Suprapubic skin (tissue), 3 donors: ENCODE measurements around the gene RSPO1.

Source experiments
- POLR2A ChIP-seq, 2 donors: fragments of 450-650 bp; IDR thresholded peaks; one replicate each; pipeline ENCODE4 v1.6.1; 2017; ENCODE audit warnings: antibody characterized with exemption in 2 of 2, mild to moderate bottlenecking in 2 of 2, moderate library complexity in 2 of 2
- TF ChIP-seq, protein P1 (sequence below), 2 donors: fragments of 200-600 bp in 1 of 2; fragments of 450-650 bp in 1 of 2; sonication (generic) in 1 of 2; IDR thresholded peaks; one replicate each; pipeline ENCODE4 v1.5.1; 2016 to 2019; ENCODE audit warnings: antibody characterized with exemption in 2 of 2, mild to moderate bottlenecking in 1 of 2, moderate library complexity in 1 of 2

DNA sequence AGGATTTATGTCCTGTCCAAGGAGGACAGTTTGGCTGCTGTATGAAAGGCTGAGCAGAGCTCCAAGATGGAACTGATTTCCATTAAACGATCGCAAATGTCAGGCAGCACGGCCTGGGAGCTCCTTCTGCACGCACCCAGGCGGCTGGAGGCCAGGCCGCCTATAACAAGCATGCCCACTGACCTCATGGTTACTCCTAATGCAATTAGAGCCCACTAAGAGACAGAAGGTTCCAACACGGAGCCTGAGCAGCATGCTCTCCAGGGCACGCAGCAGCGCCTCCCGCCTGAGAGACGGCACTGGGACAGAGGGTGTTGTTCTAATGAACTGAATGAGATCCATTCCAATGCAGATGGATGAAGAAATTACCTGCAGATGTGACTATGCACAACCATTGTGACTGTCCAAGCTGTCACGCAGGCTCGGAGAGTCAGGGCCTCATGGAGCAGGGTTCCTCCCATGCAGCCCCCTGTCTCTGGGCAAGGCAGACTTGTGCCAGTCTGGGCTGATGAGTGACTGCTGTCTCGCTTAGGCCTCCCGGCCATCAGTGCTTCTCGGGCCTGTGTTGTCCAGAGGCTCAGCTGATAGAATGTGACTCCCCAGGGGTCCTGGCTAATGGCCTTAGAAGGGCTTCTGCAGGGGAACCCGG, 32.5 kb upstream of the RSPO1 start:
- TF ChIP-seq, protein P1, sequence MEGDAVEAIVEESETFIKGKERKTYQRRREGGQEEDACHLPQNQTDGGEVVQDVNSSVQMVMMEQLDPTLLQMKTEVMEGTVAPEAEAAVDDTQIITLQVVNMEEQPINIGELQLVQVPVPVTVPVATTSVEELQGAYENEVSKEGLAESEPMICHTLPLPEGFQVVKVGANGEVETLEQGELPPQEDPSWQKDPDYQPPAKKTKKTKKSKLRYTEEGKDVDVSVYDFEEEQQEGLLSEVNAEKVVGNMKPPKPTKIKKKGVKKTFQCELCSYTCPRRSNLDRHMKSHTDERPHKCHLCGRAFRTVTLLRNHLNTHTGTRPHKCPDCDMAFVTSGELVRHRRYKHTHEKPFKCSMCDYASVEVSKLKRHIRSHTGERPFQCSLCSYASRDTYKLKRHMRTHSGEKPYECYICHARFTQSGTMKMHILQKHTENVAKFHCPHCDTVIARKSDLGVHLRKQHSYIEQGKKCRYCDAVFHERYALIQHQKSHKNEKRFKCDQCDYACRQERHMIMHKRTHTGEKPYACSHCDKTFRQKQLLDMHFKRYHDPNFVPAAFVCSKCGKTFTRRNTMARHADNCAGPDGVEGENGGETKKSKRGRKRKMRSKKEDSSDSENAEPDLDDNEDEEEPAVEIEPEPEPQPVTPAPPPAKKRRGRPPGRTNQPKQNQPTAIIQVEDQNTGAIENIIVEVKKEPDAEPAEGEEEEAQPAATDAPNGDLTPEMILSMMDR (IDR thresholded peaks at IDR 0.05) = no peak
- no peak for TF ChIP-seq POLR2A (IDR thresholded peaks at IDR 0.05)
